Mesendoderm (in vitro differentiated cells): ENCODE data around the gene CXXC4.
A peak's percentile ranks its signal among the peaks of the same experiment; 100 is the strongest.

Experiments
- DNase-seq: peaks from one replicate; pipeline ENCODE4 v3.0.0; 2013
- H2AK5ac ChIP-seq: 2 replicates; pipeline ENCODE4 v1.6.1; 2013; ENCODE audit warnings: low read length, inconsistent platforms
- H2BK120ac ChIP-seq: 2 replicates; pipeline ENCODE4 v1.6.1; 2013; ENCODE audit warnings: low read depth, mild to moderate bottlenecking, low read length, moderate library complexity, mixed read lengths
- H2BK15ac ChIP-seq: replicated peaks from 2 replicates; pipeline ENCODE4 v1.6.1; 2013; ENCODE audit warnings: low read depth, mild to moderate bottlenecking, moderate library complexity
- H2BK5ac ChIP-seq: 2 replicates; pipeline ENCODE4 v1.6.1; 2013; ENCODE audit warnings: low read length, inconsistent platforms
- H3K18ac ChIP-seq: 2 replicates; pipeline ENCODE4 v1.6.1; 2013; ENCODE audit warnings: mild to moderate bottlenecking, low read length, mixed read lengths
- H3K23ac ChIP-seq: one replicate; pipeline ENCODE4 v1.6.1; 2013; ENCODE audit warnings: low read length
- H3K27ac ChIP-seq: 2 replicates; pipeline ENCODE4 v1.5.1; 2013; ENCODE audit warnings: low read depth, mild to moderate bottlenecking, inconsistent platforms, low read length, moderate library complexity
- H3K27me3 ChIP-seq: 2 replicates; pipeline ENCODE4 v1.6.1; 2013; ENCODE audit warnings: low read length, control low read depth, mild to moderate bottlenecking, inconsistent platforms; ENCODE audit not compliant: insufficient read depth, poor library complexity
- H3K36me3 ChIP-seq: 2 replicates; pipeline ENCODE4 v1.6.1; 2013; ENCODE audit warnings: low read length, inconsistent platforms; ENCODE audit not compliant: control insufficient read depth, insufficient read depth
- H3K4ac ChIP-seq: one replicate; pipeline ENCODE4 v1.6.1; 2013; ENCODE audit warnings: low read depth, mild to moderate bottlenecking, low read length, moderate library complexity
- H3K4me1 ChIP-seq: 2 replicates; pipeline ENCODE4 v1.6.1; 2013; ENCODE audit warnings: low read depth, low read length, inconsistent platforms; ENCODE audit not compliant: control insufficient read depth
- H3K4me2 ChIP-seq: 2 replicates; pipeline ENCODE4 v1.6.1; 2013; ENCODE audit warnings: low read length
- H3K4me3 ChIP-seq: 2 replicates; pipeline ENCODE4 v1.5.1; 2013; ENCODE audit warnings: mild to moderate bottlenecking, low read length
- H3K56ac ChIP-seq: one replicate; pipeline ENCODE4 v1.6.1; 2013; ENCODE audit warnings: low read length
- H3K79me1 ChIP-seq: 2 replicates; pipeline ENCODE4 v1.6.1; 2013; ENCODE audit warnings: low read length, inconsistent platforms
- H3K79me2 ChIP-seq: 2 replicates; pipeline ENCODE4 v1.6.1; 2013; ENCODE audit warnings: mild to moderate bottlenecking, low read length; ENCODE audit not compliant: control insufficient read depth, insufficient read depth
- H3K9ac ChIP-seq: 2 replicates; pipeline ENCODE4 v1.6.1; 2013; ENCODE audit warnings: low read length, inconsistent platforms
- H4K5ac ChIP-seq: one replicate; pipeline ENCODE4 v1.6.1; 2013; ENCODE audit warnings: low read length
- H4K8ac ChIP-seq: one replicate; pipeline ENCODE4 v1.6.1; 2013; ENCODE audit warnings: low read depth, mild to moderate bottlenecking, control low read depth, low read length, moderate library complexity
- WGBS: extraction: QIAGEN DNeasy Blood & Tissue Kit; methylation state at CpG from one replicate; pipeline ENCODE4 v1.1.7; 2013; ENCODE audit warnings: low lambda C conversion rate, missing lambda C conversion rate; ENCODE audit not compliant: insufficient coverage; ENCODE audit errors: extremely low coverage; 5-methylcytosine and 5-hydroxymethylcytosine counted together

Gene CXXC4

DNA sequence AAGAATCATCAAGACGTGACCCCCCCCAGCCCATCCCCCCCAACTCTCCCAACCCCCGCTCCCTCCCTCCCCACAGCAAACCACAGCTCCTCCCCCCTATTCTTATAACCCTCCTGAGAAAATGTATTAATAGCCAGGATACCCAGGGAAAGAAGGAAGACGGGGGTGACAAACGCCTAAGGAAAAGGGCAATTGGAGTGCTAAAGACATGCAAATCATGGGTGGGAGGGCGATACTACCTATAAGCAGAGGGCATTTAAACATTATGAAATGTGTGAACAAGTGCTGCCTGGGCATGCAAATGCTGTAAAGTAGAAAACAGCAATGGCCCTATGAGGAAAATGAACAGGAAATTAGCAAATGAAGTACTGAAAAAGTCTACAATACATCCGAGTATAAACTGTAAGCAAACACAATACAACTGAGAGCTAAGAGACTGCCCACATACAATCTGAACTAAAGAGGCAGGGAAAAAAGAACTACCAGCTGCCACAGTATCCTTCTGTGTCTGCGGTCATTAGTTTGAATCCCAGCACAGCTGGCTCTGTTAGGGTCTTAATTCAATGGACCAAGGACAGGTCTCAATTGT, 2.4 kb downstream of the CXXC4 start:
- H3K4ac ChIP-seq: no peak overlapping the region
- no peak overlapping the region for H3K4me3 ChIP-seq
- peaks cover 6% of the 10 kb centered on the region for H3K4me1 ChIP-seq
- H3K36me3 ChIP-seq: no peaks in the 10 kb centered on the region
- no peaks in the 10 kb centered on the region for H3K79me1 ChIP-seq
- H3K79me2 ChIP-seq: no peaks in the 10 kb centered on the region
- H2BK15ac ChIP-seq: no peak overlapping the region
- H3K27me3 ChIP-seq: no peaks in the 10 kb centered on the region
- no peak overlapping the region for H3K56ac ChIP-seq
- DNase-seq: peak; percentile 53
- H3K23ac ChIP-seq: no peak overlapping the region
- no peak overlapping the region for H3K9ac ChIP-seq
- no peak overlapping the region for H4K5ac ChIP-seq
- H2AK5ac ChIP-seq: no peak overlapping the region
- peak overlapping the region; percentile 99 for H3K18ac ChIP-seq
- peak overlapping the region; percentile 62 for H3K27ac ChIP-seq
- WGBS: no CpG with 5 or more reads among the region's 7 CpGs
- no peak overlapping the region for H2BK5ac ChIP-seq
- peak overlapping the region; percentile 58 for H3K4me2 ChIP-seq
- H2BK120ac ChIP-seq: no peak overlapping the region
- no peak overlapping the region for H4K8ac ChIP-seq

DNA sequence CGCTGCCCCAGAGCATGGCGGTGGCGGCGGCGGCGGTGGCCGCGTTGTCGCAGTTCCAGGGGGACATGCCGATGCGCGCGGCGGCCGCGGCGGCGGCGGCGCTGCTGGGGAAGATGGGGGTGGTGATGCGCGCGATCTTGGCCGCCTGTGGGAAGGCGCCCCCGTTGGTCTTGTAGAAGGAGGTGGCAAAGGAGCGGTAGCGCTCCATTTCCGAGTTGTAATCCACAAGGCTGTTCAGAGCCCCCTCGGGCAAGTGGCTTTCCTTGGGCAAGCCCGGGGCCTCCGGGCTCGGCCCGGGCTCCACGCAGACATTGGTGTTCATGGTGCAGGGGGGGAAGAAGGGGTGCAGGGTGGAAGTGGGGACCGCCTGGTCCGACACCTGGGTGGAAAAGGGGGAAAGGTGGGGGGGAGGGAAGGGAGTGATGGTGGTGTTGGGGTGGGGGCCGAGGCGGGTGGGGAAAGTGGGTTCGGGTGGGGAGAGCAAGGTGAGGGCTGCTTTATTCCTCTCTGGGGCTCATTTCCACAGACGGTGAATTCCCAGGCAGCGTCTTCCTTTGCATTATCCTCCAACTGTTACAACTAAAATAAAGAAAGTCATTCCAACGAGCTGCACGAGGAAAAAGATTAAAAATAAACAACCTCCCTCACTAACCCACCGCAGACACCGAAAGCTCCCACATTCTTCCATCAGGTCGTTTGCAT, 3.1 kb downstream of the CXXC4 start:
- peak overlapping the region; percentile 99 for H3K18ac ChIP-seq
- H3K36me3 ChIP-seq: no peaks in the 10 kb centered on the region
- peak; percentile 69 for DNase-seq
- no peak overlapping the region for H2BK5ac ChIP-seq
- no peaks in the 10 kb centered on the region for H3K79me1 ChIP-seq
- no CpG with 5 or more reads among the region's 47 CpGs for WGBS
- peak overlapping the region; percentile 73 for H3K4me2 ChIP-seq
- peak overlapping the region; percentile 44 for H3K9ac ChIP-seq
- no peak overlapping the region for H3K23ac ChIP-seq
- peak overlapping the region; percentile 94 for H3K4ac ChIP-seq
- no peak overlapping the region for H4K8ac ChIP-seq
- H2BK120ac ChIP-seq: peak overlapping the region; percentile 100
- H4K5ac ChIP-seq: no peak overlapping the region
- no peaks in the 10 kb centered on the region for H3K79me2 ChIP-seq
- H3K4me3 ChIP-seq: peak overlapping the region; percentile 40
- peak overlapping the region; percentile 99 for H2BK15ac ChIP-seq
- peaks cover 6% of the 10 kb centered on the region for H3K4me1 ChIP-seq
- H2AK5ac ChIP-seq: no peak overlapping the region
- peak overlapping the region; percentile 93 for H3K27ac ChIP-seq
- peak overlapping the region; percentile 75 for H3K56ac ChIP-seq
- H3K27me3 ChIP-seq: no peaks in the 10 kb centered on the region

DNA sequence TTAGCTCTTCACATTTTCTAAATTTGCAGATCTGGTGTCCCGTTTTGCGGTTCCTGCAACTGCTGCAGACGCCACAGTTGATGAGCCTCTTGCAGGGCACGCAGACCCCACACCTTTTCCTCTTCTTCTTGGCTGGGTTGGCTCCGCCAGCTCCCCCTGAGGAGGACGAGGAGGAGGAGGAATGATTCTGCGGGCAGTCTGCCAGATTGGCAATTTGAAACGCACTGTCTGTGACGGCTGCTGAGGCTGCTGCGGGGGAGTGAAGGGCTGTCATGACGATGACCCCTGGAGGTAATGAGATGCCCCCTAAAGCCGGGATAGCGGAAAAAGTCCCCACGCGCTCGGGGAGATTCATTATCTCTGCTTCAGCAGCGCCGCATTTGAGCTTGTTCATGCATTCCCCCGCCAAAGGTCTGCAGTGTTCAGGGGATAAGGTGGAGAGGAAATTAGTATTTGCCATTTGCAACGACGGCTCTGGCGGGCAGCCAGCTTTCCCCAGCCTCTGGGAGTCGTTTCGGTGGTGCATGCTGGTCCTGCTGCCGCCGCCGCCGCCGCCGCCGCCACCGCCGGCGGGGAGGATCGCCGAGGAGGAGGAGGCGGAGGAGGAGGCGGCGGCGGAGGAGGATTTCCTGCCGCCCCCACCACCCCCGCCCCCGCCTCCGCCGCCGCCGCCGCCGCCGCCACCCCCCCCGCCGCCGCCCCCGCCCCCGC, 3.8 kb downstream of the CXXC4 start:
- Histone ChIP-seq H2BK15ac (no peak overlapping the region), H3K9ac (peak overlapping the region; percentile 56), H3K56ac (peak overlapping the region; percentile 79), H4K5ac (no peak overlapping the region), H3K27ac (peak overlapping the region; percentile 60), H3K4me2 (peak overlapping the region; percentile 85), H2AK5ac (no peak overlapping the region), H3K36me3 (no peaks in the 10 kb centered on the region), H2BK120ac (peak overlapping the region; percentile 100), H3K4me1 (peaks cover 6% of the 10 kb centered on the region), H4K8ac (no peak overlapping the region), H3K79me2 (no peaks in the 10 kb centered on the region), H3K4ac (no peak overlapping the region), H3K79me1 (no peaks in the 10 kb centered on the region), H2BK5ac (no peak overlapping the region), H3K18ac (peak overlapping the region; percentile 99), H3K23ac (peak overlapping the region; percentile 71), H3K4me3 (peak overlapping the region; percentile 72), H3K27me3 (no peaks in the 10 kb centered on the region)
- WGBS: no CpG with 5 or more reads among the region's 55 CpGs
- DNase-seq: peak; percentile 72

DNA sequence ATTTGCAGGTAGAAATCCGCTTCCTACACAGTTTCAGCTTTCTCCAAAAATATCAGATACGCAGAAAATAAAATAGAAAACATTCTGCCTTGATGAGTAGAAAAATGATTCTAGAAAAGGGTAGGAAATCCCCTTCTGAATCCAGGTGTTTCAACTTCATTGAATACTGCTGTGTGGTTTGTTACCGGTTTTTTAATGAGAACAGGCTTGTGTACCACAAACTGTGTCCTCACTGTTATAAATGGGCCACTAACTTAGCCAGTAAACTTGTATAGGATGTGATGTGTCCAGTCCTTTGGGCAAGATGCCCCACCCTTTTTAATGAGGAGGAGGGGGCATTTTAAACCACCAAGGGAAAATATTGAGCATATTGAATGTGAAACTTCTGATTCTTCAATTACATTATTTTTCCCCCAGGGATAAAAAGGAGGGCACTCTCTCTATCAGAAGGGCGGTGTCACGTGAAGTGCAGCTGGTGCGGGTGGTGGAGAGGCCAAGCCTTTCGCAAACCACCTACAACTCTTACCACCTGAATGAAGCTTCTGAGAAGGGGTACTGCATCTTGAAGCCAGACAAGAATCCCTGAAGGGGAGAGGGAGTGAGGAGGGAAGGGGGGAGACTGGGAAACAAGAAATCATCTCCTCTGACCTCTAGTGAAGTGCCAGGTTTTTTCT, 4.5 kb downstream of the CXXC4 start:
- H2BK120ac ChIP-seq: no peak overlapping the region
- peaks cover 6% of the 10 kb centered on the region for H3K4me1 ChIP-seq
- peak overlapping the region; percentile 60 for H3K27ac ChIP-seq
- H3K27me3 ChIP-seq: no peaks in the 10 kb centered on the region
- H3K4ac ChIP-seq: no peak overlapping the region
- no peak overlapping the region for H2BK5ac ChIP-seq
- no peak overlapping the region for H3K4me3 ChIP-seq
- peak overlapping the region; percentile 56 for H3K9ac ChIP-seq
- H4K8ac ChIP-seq: no peak overlapping the region
- no peaks in the 10 kb centered on the region for H3K79me1 ChIP-seq
- no peaks in the 10 kb centered on the region for H3K36me3 ChIP-seq
- no CpG with 5 or more reads among the region's 7 CpGs for WGBS
- H4K5ac ChIP-seq: no peak overlapping the region
- no peak overlapping the region for H2AK5ac ChIP-seq
- H2BK15ac ChIP-seq: no peak overlapping the region
- no peak overlapping the region for H3K56ac ChIP-seq
- no peak overlapping the region for H3K18ac ChIP-seq
- H3K23ac ChIP-seq: no peak overlapping the region
- no peaks in the 10 kb centered on the region for H3K79me2 ChIP-seq
- H3K4me2 ChIP-seq: peak overlapping the region; percentile 85
- DNase-seq: peak; percentile 52

DNA sequence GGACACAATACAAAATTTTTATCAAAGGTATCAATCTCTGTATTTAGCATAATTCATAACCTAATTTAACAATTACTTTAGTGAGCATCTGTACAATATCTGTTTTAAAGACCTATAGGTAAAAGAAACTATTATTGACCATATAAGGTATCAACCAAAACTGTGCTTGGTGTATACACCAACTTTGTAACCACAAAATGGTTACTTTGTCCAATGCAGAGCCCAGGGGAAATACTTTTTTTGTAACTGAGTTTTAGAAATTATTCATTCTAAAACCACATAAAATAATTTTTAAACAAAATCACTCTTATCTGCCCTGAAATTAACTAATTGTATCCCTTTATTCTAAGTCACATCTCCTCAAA, 5.0 kb downstream of the CXXC4 start:
- Histone ChIP-seq H3K4me1 (peaks cover 6% of the 10 kb centered on the region), H3K27ac (no peak overlapping the region), H3K36me3 (no peaks in the 10 kb centered on the region)

More for the DNA sequence above, 5.0 kb downstream of the CXXC4 start:
- no peak overlapping the region for H3K4me3 ChIP-seq
- H2BK120ac ChIP-seq: no peak overlapping the region
- no peaks in the 10 kb centered on the region for H3K79me2 ChIP-seq
- H3K27me3 ChIP-seq: no peaks in the 10 kb centered on the region
- H3K4ac ChIP-seq: no peak overlapping the region
- H4K5ac ChIP-seq: no peak overlapping the region
- no peak overlapping the region for H3K9ac ChIP-seq
- no peak overlapping the region for H2AK5ac ChIP-seq
- H3K79me1 ChIP-seq: no peaks in the 10 kb centered on the region
- no peak overlapping the region for H4K8ac ChIP-seq
- no peak overlapping the region for H3K4me2 ChIP-seq
- H3K23ac ChIP-seq: no peak overlapping the region
- H3K56ac ChIP-seq: no peak overlapping the region
- H3K18ac ChIP-seq: no peak overlapping the region
- H2BK5ac ChIP-seq: no peak overlapping the region
- H2BK15ac ChIP-seq: no peak overlapping the region
- no peak for DNase-seq
